GM11168 (cell line): ENCODE results near the gene KRT37.
"Not testable (repeated sequence)": the region's sequence is repeated elsewhere in the genome, so short reads cannot be mapped to it uniquely, and the experiment has no call there.

ENCODE experiments used
- in situ Hi-C: fragments of 300-500 bp; cut with MboI; formaldehyde crosslinking; loops from one replicate; pipeline ENCODE4 v1.12.0; 2022; ENCODE audit warnings: low sequenced_read_pairs; ENCODE audit not compliant: unreplicated experiment

The KRT37 gene

DNA sequence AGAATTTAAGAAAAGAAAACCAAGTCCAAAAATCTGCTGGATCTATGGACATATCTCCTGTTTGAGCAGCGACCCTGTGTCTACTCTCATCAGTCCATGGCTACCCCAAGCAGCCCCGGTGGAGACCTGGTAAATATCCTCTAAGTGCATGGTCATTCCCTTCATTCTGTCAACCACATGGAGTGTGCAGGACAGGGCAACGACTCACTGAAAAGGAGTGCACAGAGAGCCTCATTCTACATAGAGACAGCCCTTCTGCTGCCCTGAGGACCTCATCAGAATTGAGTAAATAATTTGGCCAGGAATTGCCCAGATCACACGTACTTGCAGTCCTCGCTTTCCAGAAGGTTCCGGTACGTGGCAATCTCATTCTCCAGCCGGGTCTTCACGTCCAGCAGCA, 13.4 kb upstream of the KRT37 start:
- in situ Hi-C loops, result no loop called here

- in situ Hi-C loops, result no loop called here
These were observed 12.9 kb upstream of the KRT37 start for GRCh38 chr17:41437254-41437653.

DNA sequence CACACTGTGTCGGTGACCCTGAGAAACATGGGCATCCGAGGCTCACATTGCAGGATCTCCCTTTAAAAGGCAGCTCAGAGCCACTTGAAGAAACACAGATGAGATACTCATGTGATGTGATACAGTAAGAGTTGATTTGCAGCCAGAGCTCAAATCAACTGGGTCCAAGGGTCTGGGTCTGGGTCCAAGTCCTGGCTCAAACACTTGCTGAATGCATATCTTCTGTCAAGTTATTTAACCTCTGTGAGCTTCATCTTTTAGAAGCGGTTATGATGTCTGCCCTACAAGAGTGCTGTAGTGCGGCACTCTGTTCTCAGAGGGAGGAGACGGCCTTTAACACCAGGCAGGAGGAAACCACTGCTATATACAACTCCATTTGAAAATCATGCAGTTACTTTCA, 10.0 kb upstream of the KRT37 start:
- in situ Hi-C loops, result no loop called here

- in situ Hi-C loops, result no loop called here
These were observed 9.6 kb upstream of the KRT37 start for GRCh38 chr17:41434005-41434404.

GRCh38 chr17:41433586-41433985, 9.2 kb upstream of the KRT37 start:
- in situ Hi-C loops, result no loop called here

DNA sequence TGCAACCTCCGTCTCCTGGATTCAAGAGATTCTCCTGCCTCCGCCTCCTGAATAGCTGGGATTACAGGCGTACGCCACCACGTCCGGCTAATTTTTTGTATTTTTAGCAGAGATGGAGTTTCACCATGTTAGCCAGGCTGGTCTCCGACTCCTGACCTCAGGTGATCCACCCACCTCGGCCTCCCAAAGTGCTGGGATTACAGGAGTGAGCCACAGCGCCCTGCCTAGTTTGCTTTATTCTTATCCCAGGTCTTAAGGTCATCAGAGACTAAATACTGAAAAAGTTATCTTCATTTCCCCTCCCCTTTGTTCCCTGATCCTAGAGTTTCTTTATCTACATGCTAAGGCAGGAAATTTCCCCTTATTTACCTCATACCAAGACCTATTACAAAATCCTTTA, 6.0 kb upstream of the KRT37 start:
- in situ Hi-C loops, result not testable (repeated sequence)

DNA sequence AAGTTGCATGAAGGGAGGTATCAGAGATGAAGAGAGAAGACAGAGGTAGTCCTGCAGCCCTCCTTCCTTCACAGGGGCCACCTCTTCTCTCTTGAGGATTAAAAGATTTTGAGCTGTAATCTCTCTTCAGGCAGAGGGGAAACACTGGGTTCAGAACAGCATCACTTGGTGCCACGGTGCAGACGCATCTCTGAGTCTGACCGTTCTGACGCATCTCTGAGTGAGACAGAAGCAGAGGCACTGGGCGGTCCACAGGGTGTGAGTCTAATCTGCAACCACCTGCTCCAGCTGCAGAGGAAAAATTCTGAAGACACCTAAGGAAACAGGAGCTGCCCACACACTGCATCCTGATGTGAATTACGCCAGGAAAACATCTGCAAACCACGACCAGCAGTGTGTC, 5.3 kb upstream of the KRT37 start:
- in situ Hi-C loops, result no loop called here

- in situ Hi-C loops, result no loop called here
These were observed 4.4 kb upstream of the KRT37 start for GRCh38 chr17:41428591-41429291.

- in situ Hi-C loops, result not testable (repeated sequence)
These were observed 1.8 kb downstream of the KRT37 start for GRCh38 chr17:41422586-41422985.

DNA sequence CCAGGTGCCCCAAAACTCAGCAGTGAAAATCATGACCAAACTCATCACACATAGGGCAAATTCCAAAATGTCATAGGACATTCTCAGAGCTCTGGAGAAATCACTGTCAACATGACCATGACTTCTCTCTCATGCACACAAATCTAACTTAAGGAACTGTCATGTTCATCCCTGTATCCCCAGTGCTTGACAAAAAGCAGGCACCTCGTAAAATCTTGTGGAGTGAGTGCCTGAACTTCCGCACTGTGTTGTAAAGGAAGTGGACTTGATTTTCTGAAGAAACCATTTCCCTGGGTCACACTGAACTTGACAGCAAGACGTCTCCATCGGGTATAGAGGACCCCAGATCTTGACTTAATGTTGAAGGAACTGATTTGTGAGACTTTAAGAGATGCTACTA, 2.8 kb downstream of the KRT37 start:
- in situ Hi-C loops, result no loop called here

DNA sequence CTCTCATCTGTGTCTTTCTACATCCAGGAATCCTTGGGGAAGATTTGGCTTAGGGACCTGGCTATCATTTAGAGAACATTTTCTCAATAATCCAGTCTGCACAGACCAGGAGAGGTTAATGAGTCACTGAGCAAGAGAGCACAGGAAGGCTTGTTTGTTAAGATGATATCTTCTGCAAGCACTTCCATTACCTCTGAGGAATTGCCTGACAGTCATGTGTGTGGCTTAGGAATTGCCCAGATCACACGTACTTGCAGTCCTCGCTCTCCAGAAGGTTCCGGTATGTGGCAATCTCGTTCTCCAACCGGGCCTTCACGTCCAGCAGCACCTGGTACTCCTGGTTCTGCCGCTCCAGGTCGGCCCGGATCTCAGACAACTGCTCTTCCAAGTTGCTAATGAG, 3.3 kb downstream of the KRT37 start:
- in situ Hi-C loops, result no loop called here

- in situ Hi-C loops, result no loop called here
These were observed 4.3 kb downstream of the KRT37 start for GRCh38 chr17:41420134-41420533.

DNA sequence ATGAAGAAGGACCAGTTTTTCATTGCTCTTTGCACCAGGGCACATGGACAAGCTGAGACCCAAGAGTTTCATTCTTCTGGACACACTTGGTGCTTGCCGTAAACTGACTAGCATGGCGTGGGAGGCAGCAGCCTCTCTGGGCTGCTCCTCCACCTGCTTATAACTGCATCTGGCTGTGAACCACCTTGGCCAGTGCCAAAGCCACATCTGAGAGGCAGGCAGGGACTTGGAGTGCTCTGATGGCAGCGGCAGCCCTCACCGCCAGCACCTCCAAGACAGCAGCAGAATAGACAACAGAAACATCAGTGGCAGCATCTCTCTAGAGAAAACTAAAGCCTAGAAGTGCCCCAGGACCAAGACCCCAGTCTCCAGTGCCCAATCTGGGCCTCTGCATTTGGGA, 4.7 kb downstream of the KRT37 start:
- in situ Hi-C loops, result no loop called here

DNA sequence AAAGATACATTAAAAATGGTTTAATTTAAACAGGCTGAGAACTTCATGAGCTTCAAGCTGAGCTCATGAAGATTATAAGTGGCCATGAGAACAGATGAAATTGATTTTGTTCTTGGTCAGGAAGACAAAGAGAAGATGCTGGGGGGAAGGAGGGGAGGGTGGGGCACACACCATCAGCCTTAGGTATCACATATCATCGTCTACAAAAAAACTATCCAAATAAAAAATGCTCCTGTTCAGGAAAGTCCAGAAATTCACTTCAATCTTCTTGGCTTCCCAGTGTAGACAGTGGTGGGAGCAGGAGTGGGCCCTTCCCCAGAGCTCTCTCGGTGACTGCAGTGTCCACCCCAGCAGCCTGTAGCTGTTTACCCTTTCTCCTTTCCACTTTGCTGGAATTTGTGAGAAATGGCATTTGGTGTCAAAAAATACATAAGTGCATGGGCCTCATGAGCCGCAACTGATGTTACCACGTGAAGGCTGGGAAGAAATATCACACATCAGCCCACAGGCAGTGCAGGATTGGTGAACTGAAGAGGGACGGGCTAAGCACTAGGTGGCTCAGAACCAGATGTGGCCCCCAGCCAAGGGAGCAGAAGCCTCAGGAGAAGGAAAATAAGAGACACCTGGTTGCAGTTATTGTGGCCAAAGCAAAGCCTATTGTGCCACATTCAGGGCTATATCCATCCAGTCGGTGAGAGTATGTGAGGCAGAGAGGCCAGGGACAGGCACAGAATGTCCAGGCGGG, 6.1 kb downstream of the KRT37 start:
- in situ Hi-C loops, result no loop called here

GRCh38 chr17:41417576-41418015, 6.8 kb downstream of the KRT37 start:
- in situ Hi-C loops, result no loop called here

DNA sequence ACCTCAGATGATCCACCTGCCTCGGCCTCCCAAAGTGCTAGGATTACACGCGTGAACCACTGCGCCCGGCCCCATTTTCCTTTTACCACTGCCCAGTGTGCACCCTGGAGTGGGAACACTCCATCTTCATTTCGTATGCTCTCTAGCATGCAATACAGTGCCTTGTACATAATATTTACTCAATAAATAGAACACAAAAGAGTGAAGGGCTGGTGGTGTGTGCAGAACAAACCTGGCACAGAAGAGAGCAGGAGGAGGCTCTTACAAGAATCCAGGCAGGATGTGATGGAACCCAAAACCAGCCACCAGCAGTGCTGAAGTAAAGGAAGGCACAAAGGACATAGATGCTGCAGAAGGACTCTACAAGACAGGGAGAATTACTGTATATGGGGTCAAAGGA, 7.3 kb downstream of the KRT37 start:
- in situ Hi-C loops, result no loop called here

GRCh38 chr17:41416479-41416878, 7.9 kb downstream of the KRT37 start:
- in situ Hi-C loops, result no loop called here

DNA sequence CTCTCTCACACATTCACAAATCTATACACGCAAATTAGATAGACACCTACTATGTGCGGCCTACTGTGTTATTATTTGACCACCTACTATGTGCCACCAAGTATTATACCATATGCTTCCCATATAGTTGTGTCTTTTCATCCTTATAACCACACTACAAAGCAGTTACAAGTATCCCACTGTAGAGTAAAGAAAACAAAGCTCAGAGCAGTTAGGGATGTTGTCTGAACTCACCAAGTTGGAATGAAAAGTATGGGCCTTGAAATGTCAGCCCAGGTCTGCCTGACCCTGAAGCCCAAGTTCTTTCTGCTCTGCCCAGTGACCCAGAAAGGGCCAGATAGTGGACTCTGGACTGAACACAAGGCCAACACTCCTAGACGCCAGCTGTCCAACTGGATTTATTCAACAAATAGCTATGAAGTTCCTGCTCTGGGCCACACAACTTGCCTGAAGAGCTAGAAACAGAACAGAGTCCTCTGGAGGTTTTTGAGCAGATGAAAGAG, 8.5 kb downstream of the KRT37 start:
- in situ Hi-C loops, result no loop called here

DNA sequence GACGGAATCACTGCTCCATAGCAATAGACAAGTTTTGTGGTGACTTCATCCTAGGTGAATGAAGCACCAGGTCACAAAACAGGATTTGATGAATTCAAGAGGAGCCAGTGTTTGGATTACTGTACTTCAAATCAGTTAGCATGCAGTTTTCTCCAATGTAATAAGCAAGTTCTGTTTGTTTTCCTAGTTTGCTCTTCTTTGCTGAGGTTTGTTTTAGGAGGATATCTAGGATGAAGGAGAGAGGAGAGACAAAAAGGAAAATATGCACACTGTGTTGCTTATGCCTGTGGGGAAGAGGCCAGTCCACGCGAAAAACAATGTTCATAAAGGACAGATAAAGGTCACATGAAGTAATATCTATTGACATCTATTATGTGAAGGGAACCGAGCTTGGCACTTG, 9.0 kb downstream of the KRT37 start:
- in situ Hi-C loops, result no loop called here

DNA sequence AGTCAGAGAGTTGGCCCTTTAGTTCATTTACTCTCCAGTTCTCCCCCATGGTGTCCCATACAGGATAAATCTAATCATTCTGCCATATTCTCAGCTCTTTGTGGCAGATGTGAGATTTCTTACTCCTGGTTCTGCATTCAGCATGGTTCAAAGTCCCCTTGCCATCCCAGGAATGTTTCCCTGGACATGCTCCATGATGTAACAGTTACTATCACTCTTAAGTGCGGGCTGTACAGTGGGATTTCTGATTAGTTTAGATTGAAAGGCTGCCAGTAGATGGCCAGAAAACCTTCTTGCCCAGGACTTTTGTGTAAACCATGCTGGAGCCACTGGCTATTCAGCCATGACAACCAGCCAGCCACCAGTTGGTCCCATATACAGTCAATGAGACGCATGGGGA, 10.4 kb downstream of the KRT37 start:
- in situ Hi-C loops, result no loop called here

DNA sequence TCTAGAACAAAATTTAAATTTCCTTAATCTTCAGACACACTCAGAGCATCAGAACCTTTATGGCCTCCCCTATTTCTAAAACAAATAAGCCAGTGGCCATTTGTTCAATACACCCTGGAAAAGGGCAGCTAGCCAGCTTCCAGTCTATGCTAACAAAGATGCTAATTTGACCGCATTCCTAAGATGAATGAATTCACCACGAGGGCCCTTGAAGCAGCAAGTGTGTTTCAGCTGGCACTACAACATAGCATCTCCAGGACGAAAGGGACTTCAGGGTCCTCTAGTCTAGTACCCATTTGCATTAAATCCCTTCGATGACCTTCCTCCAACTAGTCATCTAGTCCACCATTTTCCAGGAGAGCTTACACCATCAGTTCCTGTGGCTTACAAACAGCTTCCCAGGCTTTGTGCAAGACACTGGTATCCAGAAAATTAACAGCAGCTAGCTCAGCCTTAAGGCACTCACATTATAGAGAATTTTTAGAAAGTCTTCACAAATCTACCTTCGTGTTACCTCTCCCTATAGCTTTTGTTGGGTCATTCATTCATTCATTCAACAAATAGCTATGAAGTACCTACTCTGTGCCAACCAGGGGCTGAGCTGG, 10.9 kb downstream of the KRT37 start:
- in situ Hi-C loops, result no loop called here
